ENCODE data around the gene GTF3C5. TPM values are rescaled to one million over a fixed set of nuclear protein-coding genes. Genes with fewer than 3 reads are reported as not detected.

GTF3C5 gene
- total and polyA plus RNA-seq, 2 donors (not counting 1 experiment from before 2014, with no cell fraction given) = 32.2 to 32.4 TPM

GRCh38 chr9:133065070-133065388 lies 34.2 kb downstream of the GTF3C5 start:
- Histone ChIP-seq H3K79me2 (ENCODE audit: control insufficient read depth, insufficient read depth, low read length) (no peaks in the 10 kb centered on the region), H4K20me1 (ENCODE audit: control insufficient read depth, extremely low read depth, insufficient read depth, low read length) (no peaks in the 10 kb centered on the region), H2AFZ (ENCODE audit: low read length) (no peak overlapping the region), H3K27ac (ENCODE audit: insufficient read depth, low read length) (no peak overlapping the region), H3K36me3 (ENCODE audit: control insufficient read depth, insufficient read depth, low read length) (peaks cover 1% of the 10 kb centered on the region), H3K9me3 (ENCODE audit: control insufficient read depth, insufficient read depth, low read depth, low read length) (no peaks in the 10 kb centered on the region), H3K4me3 (replicated peaks in 1 of 4; ENCODE audit: control extremely low read depth in 1 of 4, insufficient read depth in 1 of 4, low read depth in 3 of 4, low read length in 4 of 4) (no peak overlapping the region), H3K4me1 (ENCODE audit: control insufficient read depth, extremely low read depth, insufficient read depth, low read length) (no peaks in the 10 kb centered on the region), H3K9ac (ENCODE audit: insufficient read depth, low read length) (no peak overlapping the region), H3K27me3 (ENCODE audit: control insufficient read depth, insufficient read depth, low read length) (no peaks in the 10 kb centered on the region), H3K4me2 (ENCODE audit: extremely low read depth, insufficient read depth, low read length) (no peak overlapping the region)
- TF ChIP-seq CTCF (conservative IDR thresholded peaks at IDR 0.05 in 1 of 2, IDR thresholded peaks at IDR 0.05 in 1 of 2; ENCODE audit: low read depth in 1 of 2, low read length in 2 of 2) (no peak), EZH2 (IDR thresholded peaks at IDR 0.05; ENCODE audit: low read length, missing control alignments) (no peak)
- DNase-seq (ENCODE audit: low read depth in 2 of 2) = no peak

- no peaks in the 10 kb centered on the region for H4K20me1 ChIP-seq (ENCODE audit: control insufficient read depth, extremely low read depth, insufficient read depth, low read length)
- H3K4me1 ChIP-seq (ENCODE audit: control insufficient read depth, extremely low read depth, insufficient read depth, low read length) = no peaks in the 10 kb centered on the region
- TF ChIP-seq CTCF (conservative IDR thresholded peaks at IDR 0.05 in 1 of 2, IDR thresholded peaks at IDR 0.05 in 1 of 2; ENCODE audit: low read depth in 1 of 2, low read length in 2 of 2) (no peak), EZH2 (IDR thresholded peaks at IDR 0.05; ENCODE audit: low read length, missing control alignments) (no peak)
- no peak overlapping the region for H2AFZ ChIP-seq (ENCODE audit: low read length)
- H3K4me3 ChIP-seq (replicated peaks in 1 of 4; ENCODE audit: control extremely low read depth in 1 of 4, insufficient read depth in 1 of 4, low read depth in 3 of 4, low read length in 4 of 4) = no peak overlapping the region
- H3K27me3 ChIP-seq (ENCODE audit: control insufficient read depth, insufficient read depth, low read length) = no peaks in the 10 kb centered on the region
- DNase-seq (ENCODE audit: low read depth in 2 of 2) = no peak
- peaks cover 1% of the 10 kb centered on the region for H3K36me3 ChIP-seq (ENCODE audit: control insufficient read depth, insufficient read depth, low read length)
- no peak overlapping the region for H3K4me2 ChIP-seq (ENCODE audit: extremely low read depth, insufficient read depth, low read length)
- H3K9ac ChIP-seq (ENCODE audit: insufficient read depth, low read length) = no peak overlapping the region
- no peaks in the 10 kb centered on the region for H3K79me2 ChIP-seq (ENCODE audit: control insufficient read depth, insufficient read depth, low read length)
- no peaks in the 10 kb centered on the region for H3K9me3 ChIP-seq (ENCODE audit: control insufficient read depth, insufficient read depth, low read depth, low read length)
- no peak overlapping the region for H3K27ac ChIP-seq (ENCODE audit: insufficient read depth, low read length)
Observed at GRCh38 chr9:133066181-133066983, 35.6 kb downstream of the GTF3C5 start.

DNA sequence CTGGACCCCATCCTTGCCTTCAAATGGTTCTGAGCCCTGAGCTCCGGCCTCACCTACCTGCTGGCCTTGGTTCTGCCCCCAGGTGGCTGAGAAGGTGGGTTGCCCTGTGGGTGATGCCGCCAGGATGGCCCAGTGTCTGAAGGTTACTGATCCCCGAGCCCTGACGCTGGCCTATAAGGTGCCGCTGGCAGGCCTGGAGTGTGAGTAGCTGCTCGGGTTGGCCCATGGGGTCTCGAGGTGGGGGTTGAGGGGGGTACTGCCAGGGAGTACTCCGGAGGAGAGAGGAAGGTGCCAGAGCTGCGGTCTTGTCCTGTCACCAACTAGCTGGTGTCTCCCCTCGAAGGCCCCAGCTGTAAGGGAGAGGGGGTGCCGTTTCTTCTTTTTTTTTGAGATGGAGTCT lies 36.2 kb downstream of the GTF3C5 start:
- no peaks in the 10 kb centered on the region for H3K79me2 ChIP-seq (ENCODE audit: control insufficient read depth, insufficient read depth, low read length)
- no peak overlapping the region for H3K27ac ChIP-seq (ENCODE audit: insufficient read depth, low read length)
- no peaks in the 10 kb centered on the region for H3K9me3 ChIP-seq (ENCODE audit: control insufficient read depth, insufficient read depth, low read depth, low read length)
- H3K4me2 ChIP-seq (ENCODE audit: extremely low read depth, insufficient read depth, low read length) = no peak overlapping the region
- H2AFZ ChIP-seq (ENCODE audit: low read length) = no peak overlapping the region
- no peak overlapping the region for H3K9ac ChIP-seq (ENCODE audit: insufficient read depth, low read length)
- no peak overlapping the region for H3K4me3 ChIP-seq (replicated peaks in 1 of 4; ENCODE audit: control extremely low read depth in 1 of 4, insufficient read depth in 1 of 4, low read depth in 3 of 4, low read length in 4 of 4)
- H3K4me1 ChIP-seq (ENCODE audit: control insufficient read depth, extremely low read depth, insufficient read depth, low read length) = no peaks in the 10 kb centered on the region
- no peak for DNase-seq (ENCODE audit: low read depth in 2 of 2)
- H3K36me3 ChIP-seq (ENCODE audit: control insufficient read depth, insufficient read depth, low read length) = peaks cover 1% of the 10 kb centered on the region
- no peaks in the 10 kb centered on the region for H4K20me1 ChIP-seq (ENCODE audit: control insufficient read depth, extremely low read depth, insufficient read depth, low read length)
- H3K27me3 ChIP-seq (ENCODE audit: control insufficient read depth, insufficient read depth, low read length) = no peaks in the 10 kb centered on the region
- no peak for TF ChIP-seq CTCF (conservative IDR thresholded peaks at IDR 0.05 in 1 of 2, IDR thresholded peaks at IDR 0.05 in 1 of 2; ENCODE audit: low read depth in 1 of 2, low read length in 2 of 2)
- TF ChIP-seq EZH2 (IDR thresholded peaks at IDR 0.05; ENCODE audit: low read length, missing control alignments) = no peak
